GM19035 (cell line): Measurements from ENCODE around the gene DPRX.
"Not testable (repeated sequence)": the region's sequence is repeated elsewhere in the genome, so short reads cannot be mapped to it uniquely, and the experiment has no call there.

ENCODE experiments used
- ATAC-seq: cut with Tn5 transposase; IDR thresholded peaks from one replicate; pipeline ENCODE4 v1.9.1; 2021; ENCODE audit not compliant: unreplicated experiment

Gene DPRX

DNA sequence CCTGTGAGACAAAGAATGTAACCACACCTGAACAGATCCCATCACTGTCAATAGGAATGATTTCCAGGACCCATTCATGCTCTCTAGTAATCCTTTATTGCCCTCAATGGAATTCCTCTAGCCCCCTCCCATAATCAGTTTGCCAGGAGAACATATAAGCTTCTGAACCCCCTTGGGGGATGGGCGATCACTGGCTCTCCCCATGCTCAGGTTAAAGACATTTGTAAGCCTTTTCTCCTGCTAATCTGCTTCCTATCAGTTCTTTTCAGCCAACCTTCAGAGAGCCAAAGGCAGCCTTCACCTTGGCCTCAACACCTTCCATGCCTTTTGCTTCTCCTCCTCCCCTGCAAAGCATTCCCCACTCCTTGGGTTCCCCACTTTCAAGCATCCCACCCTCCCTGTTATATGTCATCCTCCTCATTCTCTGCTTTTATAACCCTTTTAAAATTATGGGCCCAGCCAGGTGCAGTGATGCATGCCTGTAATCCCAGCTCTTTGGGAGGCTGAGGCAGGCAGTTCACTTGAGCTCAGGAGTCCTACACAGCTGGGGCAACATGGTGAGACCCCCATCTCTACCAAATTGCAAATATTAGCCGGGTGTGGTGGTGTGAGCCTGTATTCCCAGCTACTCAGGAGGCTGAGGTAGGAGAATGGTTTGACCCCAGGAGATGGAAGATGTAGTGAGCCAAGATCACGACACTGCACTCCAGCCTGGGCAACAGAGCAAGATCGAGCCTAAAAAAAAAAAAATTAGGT, 12.4 kb downstream of the DPRX start:
- ATAC-seq = no peak

DNA sequence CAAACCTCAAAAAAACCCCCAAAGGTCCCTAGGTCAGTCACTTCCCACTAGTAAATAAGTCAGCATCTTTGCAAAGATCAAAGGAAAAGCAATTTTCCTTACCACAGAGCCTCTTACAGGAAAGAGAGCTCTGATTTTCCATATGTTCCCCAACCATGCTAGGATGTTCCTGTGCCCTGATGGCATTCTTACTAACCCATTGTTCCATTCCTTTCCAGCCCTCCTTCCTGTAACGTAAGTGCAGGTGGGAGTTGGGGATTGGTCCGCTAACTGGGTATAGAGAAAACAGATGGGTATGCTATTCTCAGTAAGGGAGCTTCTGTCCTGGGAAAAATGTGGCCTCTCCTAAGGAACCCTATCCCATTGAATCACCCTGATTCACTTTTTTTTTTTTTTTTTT, 14.3 kb downstream of the DPRX start:
- ATAC-seq = no peak

DNA sequence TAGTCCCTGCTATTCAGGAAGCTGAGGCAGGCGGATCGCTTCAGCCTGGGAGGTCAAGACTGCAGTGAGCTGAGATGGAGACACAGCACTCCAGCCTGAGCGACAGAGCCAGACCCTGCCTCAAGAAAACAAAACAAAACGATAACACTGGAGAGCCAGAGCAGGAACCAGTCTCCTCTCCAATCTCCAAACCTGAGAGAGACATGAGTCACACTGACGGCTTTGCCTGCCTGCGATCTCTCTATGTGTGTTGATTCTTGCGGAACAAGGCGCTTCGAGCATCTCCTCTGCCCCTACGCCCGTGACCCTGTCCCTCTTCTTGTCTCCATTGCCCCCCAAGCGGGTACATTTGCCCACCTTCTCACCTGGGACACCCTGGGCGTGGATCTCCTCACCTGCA, 15.6 kb downstream of the DPRX start:
- no peak for ATAC-seq

DNA sequence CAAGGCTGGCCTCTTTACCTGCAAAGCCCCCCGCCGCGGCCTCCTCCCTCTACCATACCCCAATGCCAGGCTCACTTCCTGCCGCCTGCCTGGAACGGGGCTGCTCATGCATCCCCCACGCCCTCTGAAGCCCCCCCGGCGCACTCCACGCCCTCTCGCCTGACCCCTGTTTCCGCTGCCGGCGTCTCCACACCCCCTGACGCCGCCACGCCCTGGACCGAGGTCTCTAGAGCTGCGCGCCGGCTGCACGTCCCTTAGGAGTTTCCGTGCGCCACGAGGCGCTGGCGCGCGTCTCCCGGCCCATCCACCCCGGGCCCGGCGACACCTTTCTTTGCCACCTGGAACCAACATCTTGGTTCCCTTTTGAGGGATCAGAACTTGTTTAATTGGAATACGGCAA, 16.0 kb downstream of the DPRX start:
- ATAC-seq = no peak

DNA sequence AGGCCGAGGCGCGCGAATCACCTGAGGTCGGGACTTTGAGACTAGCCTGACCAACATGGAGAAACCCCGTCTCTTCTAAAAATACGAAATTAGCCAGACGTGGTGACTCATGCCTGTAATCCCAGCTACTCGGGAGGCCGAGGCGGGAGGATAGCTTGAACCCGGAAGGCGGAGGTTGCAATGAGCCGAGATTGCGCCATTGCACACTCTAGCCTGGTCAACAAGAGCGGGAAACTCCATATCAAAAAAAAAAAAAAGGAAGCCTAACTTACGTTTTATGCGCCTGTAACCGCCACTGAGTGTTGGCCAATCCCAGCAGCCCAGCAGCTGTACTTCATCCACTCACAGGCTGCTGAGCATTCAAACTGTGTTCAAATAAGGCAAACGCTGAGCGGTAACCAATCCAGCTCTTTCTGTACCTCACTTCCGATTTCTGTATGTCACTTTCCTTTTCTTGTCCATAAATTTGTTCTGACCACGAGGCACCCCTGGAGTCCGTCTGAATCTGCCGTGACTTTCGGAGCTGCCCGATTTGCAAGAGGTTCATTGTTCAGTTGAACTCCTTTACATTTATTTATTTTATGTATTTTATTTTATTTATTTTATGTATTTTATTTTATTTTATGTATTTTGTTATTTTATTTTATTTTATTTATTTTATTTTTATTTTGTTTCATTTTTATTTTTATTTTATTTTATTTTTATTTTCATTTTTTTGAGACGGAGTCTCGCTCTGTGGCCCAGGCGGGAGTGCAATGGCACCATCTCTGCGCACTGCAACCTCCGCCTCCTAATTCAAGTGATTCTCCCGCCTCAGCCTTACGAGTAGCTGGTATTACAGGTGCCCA, 18.2 kb downstream of the DPRX start:
- ATAC-seq = no peak

DNA sequence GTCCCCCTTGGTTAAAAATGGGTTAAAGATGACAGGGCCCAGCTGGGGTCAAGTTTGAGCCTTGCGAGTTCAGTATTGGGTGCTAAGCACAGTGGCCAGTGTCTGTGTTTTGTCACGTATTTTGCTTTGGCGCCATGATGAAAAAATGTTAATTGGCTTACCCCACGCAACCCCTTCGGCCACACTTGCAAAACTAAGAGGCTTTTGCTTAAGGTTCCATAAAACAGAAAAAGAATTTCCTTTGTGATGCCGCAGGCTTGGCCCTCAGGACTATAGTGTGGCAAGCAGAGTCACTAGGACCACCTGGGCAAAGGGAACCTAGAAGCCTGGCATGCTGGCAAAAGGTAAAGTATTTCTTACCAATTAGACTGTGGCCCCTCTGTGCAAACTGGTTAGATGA, 20.7 kb downstream of the DPRX start:
- ATAC-seq = no peak

DNA sequence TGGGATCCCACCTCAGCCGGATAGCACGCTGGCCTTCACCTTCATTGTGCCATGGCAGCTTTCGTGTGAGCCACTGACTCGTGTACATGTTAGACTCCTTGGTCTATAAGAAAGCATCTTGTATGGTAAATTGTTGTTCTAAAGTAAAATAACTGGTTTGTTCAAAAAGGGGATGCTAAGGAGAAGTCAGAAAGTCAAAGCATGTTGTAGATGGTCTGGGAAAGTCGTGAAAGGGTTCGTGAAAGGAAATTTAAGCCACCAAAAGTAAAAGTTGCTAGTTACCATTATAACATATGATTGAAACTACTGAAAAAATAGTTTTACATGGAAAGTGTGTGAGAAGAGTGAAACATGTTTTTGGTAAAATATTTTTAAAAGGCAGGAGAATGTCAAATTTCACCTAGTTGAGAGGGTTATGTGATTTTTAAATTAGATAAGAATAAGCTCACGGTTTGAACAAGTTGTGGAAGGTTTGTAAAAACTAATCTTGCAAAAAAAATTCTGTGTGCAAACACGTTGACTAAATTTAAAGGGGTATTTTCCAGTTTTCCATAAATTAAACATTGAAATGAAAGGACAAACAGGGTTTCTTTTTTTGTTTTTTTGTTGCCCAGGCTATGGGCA, 23.4 kb downstream of the DPRX start:
- ATAC-seq = no peak

DNA sequence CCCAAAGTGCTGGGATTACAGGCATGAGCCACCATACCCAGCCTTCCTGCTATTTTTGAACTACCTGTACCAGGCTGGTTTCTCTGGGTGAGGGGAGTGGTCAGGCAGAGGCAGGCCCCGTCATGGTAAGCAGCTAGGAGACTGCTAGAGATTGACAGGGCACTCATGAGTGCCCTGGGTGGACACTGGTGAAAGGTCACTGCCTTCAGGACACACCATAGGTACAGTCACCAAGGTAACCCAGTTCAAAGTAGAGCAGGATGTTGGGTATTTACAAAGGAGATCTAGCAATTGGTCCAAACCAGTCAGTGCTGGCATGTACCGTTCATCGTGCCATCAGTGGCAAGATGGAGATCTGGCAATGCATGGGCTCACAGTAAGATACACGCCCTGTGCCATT, 25.5 kb downstream of the DPRX start:
- ATAC-seq = no peak

DNA sequence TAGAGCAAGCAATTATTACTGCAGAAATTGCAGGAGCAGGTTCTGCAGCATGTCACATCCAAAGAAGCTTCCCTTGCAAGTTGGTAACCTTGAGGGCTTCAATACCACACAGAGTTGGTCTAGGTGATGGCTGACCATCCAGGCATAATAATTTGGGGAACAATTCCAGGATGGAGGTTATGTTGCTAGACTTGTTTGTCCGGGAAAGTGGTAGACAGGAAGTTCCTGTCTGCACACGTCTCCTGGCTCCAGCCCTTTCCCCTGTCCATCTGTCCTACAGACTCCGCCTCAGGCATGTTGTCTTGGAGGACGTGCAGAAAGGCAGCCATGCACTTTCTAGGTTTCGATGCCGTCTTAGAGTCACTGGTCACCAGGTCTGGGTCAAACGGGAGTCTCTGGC, 26.0 kb downstream of the DPRX start:
- ATAC-seq = no peak

DNA sequence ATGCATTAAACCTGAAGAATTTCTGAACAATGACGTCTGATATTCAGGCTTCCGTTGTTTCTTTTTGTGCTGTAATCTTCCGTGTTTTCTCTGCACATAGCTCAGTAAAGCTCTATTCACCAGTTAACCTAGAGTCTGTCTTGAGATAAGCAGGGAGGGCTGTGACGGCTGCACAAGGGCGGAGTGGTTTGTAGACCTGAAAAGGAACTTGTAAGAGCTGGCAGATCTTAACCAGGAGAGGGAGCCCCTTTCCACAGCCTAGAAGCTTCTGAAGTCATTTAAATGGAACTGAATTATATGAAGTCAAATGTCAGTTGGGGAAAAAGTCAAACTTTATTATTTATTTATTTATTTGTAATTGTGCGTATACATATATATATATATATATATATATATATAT, 27.5 kb downstream of the DPRX start:
- ATAC-seq = no peak

DNA sequence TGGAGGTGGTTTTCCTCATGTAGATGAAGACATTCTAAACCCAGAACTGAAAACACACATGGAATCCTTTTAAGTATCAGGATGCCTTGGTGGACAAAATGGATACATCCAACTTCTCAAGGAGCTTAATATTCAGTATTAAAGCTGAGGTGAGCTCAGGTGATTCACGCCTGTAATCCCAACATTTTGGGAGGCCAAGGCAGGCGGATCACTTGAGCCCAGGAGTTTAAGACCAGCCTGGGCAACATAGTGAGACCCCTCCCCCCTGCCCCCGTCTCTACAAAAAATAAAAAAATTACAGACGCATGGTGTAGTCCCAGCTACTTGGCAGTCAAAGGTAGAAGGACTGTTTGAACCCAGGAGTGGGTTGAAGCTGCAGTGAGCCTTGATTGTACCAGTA, 28.8 kb downstream of the DPRX start:
- no peak for ATAC-seq

DNA sequence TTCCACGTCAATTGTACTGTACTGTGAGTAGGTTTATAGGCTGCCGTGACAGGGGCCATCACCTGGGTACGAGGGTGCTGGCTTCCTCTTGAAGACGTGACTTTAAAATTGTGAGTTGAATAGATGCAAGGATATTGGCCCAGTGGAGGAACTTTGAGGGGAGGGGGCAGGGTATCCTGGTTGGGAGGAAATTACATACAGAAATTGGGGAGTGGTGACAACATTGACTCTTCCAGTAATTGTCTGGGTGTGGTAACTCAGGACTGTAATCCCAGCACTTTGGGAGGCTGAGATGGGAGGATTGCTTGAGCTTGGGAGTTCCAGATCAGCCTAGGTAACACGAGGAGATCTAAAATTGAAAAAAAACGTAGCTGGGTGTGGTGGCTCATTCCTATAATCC, 30.4 kb downstream of the DPRX start:
- no peak for ATAC-seq

DNA sequence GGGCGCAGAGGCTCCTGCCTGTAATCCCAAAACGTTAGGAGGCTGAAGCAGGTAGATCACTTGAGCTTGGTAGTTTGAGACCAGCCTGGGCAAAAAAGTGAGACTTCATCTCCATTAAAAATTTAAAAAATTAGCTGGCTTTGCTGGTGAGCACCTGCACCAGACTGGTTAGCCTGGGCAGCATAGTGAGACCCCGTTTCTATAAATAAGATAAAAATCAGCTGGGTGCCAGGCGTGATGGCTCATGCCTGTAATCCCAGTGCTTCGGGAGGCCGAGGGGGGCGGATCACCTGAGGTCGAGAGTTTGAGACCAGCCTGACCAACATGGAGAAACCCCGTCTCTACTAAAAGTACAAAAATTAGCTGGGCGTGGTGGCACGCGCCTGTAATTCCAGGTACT, 32.4 kb downstream of the DPRX start:
- no peak for ATAC-seq

DNA sequence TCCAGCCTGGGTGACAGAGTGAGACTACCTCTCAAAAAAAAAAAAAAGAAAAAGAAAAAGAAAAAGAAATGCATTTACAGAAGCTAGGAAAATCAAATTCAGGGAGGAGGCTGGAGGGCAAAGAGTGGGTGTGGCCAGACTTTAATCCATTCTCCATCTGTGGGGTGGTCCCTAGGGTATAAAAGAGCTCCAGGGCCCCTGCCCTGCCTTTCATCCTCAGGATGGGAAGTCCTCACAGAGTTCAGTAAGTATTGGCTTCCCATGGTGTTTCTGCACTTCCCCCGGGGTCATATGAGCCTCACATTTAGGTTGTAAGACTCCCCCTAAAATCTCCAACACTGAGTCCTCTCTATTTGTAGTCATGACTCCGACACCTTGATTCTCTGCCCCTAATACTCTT, 33.0 kb downstream of the DPRX start:
- no peak for ATAC-seq

DNA sequence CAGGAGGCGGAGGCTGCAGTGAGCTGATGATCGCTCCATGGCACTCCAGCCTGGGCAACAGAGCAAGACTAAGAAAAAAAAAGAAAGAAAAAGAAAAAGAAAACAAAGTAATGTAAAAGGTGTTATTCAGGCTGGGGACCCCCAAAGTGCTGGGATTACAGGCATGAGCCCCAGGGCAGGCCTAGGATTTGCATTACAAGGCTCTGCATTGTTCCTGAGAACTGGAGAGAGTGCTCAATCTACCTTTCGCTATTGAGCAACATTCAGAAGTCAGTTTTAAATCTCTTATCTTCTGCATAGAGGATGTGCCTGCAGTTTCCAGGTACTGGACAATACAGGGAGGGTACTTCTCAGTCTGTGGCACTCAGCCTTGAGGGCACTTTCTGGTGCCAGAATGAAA, 34.5 kb downstream of the DPRX start:
- not testable (repeated sequence) for ATAC-seq

DNA sequence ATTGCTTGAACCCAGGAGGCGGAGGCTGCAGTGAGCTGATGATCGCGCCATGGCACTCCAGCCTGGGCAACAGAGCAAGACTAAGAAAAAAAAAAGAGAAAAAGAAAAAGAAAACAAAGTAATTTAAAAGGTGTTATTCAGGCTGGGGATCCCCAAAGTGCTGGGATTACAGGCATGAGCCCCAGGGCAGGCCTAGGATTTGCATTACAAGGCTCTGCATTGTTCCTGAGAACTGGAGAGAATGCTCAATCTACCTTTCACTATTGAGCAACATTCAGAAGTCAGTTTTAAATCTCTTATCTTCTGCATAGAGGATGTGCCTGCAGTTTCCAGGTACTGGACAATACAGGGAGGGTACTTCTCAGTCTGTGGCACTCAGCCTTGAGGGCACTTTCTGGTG, 37.0 kb downstream of the DPRX start:
- ATAC-seq = not testable (repeated sequence)

DNA sequence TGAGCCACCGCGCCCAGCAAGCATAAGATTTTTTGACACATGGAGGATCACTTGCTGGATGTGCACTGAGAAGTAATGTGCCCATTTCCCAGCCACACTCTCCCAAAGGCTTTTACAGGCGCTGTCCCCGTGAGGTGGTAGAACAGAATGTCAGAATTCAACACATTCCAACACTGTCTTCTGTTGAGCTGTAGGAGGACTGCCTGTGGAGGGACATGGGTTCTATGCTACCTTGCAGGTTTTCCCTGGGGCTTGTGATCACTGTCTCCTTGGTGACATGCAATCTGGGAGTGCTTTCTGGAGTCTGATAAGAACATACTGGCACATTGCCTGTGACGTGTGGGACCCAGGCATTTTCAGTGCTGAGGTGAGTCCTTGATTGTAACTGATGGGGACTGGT, 38.5 kb downstream of the DPRX start:
- no peak for ATAC-seq

DNA sequence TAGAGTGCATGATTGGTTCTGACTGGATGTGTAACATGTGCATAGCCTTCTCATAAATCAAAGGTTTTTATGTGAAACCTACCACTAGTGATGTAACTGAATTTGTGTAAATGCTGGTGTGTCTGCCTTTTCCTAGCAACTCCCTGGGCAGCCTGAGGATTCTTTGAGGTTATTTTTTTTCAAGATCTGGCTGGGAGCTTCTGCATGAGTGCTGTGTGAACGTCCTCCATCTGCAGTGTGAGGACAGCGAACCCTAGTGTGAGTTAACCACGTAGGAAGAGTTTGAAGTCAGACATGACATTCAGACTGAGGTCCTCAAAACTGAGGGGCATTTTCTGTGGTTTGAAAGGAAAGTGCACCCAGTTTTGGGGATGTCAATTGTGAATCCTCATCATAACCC, 39.9 kb downstream of the DPRX start:
- ATAC-seq = no peak
